GM19467 (cell line): ENCODE measurements around the gene PCGF1.
"Not testable (repeated sequence)": the region's sequence is repeated elsewhere in the genome, so short reads cannot be mapped to it uniquely, and the experiment has no call there.

Experiments
- ATAC-seq: cut with Tn5 transposase; IDR thresholded peaks from one replicate; pipeline ENCODE4 v1.9.1; 2021; ENCODE audit warnings: mild to moderate bottlenecking, moderate library complexity; ENCODE audit not compliant: unreplicated experiment

PCGF1 gene

DNA sequence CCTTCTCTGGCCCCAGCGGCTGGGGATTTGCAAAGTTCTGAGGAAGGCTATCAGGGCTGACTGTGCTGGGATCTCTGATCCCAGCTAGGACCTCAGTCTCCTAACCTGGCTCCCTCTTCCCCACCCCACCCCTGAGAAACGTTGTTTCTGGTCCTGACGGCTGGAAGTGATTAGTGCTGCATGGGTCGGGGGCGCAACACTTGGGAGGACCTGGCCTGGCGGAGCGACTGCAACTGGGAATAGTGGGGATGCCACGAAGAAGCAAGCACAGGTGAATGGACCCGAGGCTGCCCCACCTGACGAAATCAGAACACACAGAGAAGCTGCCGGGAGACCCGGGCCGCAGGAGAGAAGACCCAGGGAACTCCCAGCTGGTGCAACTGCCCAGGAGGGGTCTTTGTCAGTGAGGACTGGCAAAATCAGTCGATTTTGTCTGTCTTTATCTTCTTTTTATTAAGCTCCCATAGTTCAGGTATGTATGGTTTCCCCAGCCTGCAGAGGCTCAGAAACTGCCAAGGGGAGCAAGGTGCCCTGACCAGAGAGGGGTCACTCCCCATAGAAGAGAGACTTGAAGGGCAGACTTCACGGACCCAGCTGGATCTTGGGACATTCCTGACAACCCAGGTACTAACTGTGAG is 7.4 kb downstream of the PCGF1 start:
- no peak for ATAC-seq

GRCh38 chr2:74499267-74499939 is 8.1 kb downstream of the PCGF1 start, which contains the start of gene LBX2:
LBX2 (minus strand) TSS chr2:74499603; CDS start chr2:74499537, 66 bp downstream.
- no peak for ATAC-seq

DNA sequence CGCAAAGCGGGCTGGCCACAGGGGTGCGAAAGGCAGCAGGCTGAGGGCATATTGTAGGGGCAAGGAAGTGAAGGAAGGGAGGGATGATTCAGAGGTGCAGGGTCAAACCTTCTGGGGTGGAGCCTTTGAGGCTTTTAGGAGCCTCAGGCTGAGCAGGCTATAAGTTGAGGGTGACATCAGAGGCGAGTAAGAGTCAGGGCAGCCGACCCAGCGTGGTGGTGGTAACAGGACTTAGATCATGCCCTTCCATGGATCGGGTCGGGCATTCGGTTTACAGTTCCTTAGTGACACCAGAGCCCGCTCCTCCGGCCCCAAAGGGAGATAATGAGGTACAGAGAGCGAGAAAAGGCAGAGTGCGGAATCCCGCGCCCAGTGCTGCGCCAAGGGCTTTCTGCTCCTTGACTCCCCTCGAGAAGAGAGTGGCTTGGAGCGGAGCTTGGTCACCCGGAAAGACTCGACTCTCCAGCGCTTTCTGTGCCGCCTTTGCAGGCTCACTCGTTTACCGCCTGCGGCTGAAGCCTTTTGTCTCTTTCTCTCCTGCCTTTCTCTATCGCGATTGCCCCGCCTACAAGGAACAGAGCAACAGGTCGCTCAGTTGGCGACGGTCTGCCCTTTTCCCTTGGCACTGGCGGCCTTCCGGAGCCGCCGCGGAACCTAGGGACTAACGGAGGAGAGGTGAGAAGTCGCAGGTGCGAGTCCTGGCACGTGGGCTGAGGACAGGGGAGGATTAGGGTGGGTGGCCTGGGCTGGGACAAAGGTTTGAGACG is 8.8 kb downstream of the PCGF1 start:
- ATAC-seq = no peak

GRCh38 chr2:74497777-74498499 is 9.6 kb downstream of the PCGF1 start:
- ATAC-seq = no peak

- ATAC-seq = no peak
Measured at GRCh38 chr2:74496997-74497776, 10.3 kb downstream of the PCGF1 start.

DNA sequence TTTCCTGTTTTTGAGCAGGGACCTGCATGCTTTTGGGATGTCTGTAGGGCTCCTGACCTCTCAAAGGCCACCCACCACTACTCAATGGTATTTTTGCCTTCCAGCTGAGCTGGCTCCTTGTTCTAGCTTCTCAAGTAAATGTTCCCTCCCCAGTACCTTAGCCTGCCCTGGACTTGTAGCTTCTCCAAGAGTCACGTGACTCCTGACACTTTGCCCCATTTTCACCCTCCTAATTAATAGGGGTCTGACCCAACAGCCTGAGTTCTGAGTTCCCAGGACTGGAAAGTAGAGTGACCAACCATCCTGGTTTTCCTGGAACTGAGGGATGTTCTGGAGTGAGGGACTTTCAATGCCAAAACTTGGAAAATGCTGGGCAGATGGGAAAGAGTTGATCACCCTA is 12.1 kb downstream of the PCGF1 start:
- ATAC-seq = no peak

DNA sequence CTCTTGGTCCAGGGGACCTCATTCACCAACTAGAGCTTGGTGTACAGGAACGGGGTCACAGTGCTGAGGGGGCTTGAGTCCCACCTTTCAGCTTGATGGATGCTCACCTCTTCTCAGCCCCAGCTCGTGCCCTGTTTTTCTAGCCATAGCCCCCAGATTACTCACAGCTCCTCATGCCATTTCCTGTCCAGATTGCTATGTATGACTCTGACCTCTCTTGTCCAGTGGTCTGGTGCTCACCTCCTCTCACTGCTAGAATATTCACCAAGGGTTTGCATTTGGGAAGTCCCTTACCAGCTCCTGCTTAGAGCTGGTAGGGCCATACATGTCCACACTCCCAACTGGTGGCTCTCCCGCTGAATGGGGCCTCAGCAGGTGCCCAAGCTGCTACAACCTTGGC is 13.9 kb downstream of the PCGF1 start:
- ATAC-seq = no peak

- no peak for ATAC-seq
Measured at GRCh38 chr2:74491648-74492544, 15.6 kb downstream of the PCGF1 start.

DNA sequence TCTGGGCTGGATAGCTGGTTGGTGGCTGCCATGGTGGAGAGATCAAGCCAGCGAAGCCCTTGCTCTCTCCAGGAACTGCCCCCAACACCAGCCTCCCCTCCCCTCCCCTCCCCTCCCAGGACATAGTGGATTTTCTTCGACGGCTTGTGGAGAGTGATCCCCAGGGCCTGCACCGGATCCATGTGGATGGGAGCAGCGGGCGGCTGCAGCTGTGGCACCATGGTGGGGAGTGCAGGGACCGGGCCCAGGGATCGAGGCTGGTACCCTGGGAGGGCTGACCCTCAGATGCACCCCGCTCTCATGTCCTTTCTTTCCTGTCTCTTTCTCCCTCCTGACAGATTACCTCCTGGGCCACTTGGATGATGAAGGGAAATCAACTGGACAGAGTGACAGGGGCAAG is 17.6 kb downstream of the PCGF1 start:
- no peak for ATAC-seq

- no peak for ATAC-seq
Measured at GRCh38 chr2:74488643-74489481, 18.6 kb downstream of the PCGF1 start.

DNA sequence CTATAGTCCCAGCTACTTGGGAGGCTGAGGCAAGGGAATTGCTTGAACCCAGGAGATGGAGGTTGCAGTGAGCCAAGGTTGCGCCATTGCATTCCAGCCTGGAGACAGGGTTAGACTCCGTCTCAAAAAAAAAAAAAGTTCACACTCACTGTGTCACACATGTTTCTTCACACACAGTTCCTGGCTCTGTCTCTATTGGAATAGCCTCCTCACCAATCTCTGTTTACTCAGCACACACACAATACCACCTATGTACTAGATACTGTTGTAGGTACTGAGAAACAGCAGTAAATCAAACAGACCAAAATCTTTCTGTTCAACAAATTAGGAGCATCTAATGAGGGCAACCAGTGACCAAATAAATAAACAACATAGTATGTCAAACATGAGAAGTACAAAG is 21.4 kb downstream of the PCGF1 start:
- ATAC-seq = no peak

GRCh38 chr2:74483675-74484164 is 23.8 kb downstream of the PCGF1 start:
- ATAC-seq = not testable (repeated sequence)

GRCh38 chr2:74482801-74483674 is 24.5 kb downstream of the PCGF1 start, which contains the start of the genes CCDC142 and TTC31:
CCDC142 (minus strand) TSS chr2:74482998; CDS start chr2:74482837, 161 bp downstream.
TTC31 (plus strand) TSS chr2:74483081; CDS start chr2:74483096, 15 bp downstream.
- ATAC-seq = peak; percentile 80

GRCh38 chr2:74481961-74482800 is 25.3 kb downstream of the PCGF1 start:
- ATAC-seq = peak; percentile 37

DNA sequence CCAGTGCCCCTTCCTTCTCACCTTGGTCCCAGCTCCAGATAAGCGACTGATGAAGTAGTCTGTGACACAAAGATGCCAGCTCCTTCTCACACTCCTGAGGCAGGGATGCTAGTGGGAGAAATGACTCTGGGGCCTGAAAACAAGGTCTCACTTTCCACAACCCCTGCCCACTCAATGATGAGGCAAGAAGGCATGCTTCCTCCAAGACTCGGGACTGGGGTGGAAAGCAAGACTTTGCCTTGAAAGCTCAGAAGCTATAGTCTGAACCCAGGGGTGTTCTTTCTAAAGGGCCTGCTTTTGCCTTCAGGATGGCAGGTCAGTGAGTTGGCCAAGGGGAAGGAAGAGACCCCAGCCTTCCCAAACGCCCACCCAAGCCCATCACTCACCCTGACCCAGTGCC is 26.1 kb downstream of the PCGF1 start:
- ATAC-seq = no peak

- no peak for ATAC-seq
Measured at GRCh38 chr2:74474899-74475298, 32.6 kb downstream of the PCGF1 start.
